Activated CD8-positive, alpha-beta memory T cell treated with anti-CD3 and anti-CD28 coated beads, Interleukin-2, amount 50 U/mL, for 1 hour (primary cell): ENCODE measurements around the gene UBE2E1.

Experiments used
- DNase-seq: peaks from one replicate; pipeline ENCODE4 v3.0.0-alpha.2; 2020; ENCODE audit errors: extremely low read depth

The UBE2E1 gene

GRCh38 chr3:23820888-23821287, 15.1 kb downstream of the UBE2E1 start:
- DNase-seq, result no peak

GRCh38 chr3:23821858-23822257, 16.1 kb downstream of the UBE2E1 start:
- no peak for DNase-seq

DNA sequence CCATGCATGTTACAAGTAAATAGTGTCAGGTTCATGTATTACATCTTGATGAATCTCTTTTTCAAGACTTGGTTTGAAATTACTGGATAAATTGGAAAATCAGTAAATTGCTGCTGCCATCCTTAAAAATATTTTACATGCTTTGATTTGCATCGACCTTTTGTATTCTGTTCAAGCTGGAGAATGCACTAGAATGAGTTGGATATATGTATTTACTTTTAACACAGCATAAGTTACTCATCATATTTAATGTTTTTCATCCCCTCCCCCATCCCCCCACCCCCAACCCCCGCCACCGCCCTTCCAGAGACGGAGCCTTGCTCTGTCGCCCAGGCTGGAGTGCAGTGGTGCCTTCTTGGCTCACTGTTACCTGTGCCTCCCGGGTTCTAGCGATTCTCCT, 16.8 kb downstream of the UBE2E1 start:
- DNase-seq, result no peak

DNA sequence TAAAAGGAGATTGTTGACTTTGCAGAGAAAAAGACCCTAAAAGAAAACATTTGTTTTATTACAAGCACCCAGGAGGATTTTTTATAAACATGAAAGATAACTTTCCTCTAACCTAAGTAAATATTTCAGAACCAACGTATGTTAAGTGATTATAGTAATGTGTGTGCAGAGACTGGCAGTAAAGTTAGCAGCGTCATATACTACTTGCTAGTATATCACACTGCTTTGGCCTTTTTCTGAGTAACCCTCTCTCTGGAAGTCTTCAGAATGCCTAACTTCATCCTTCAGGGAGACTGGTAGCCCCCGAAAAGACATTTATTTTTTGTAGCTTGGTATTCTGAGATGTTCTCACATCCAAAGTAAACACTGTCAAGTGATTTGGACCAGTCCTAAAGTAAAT, 17.9 kb downstream of the UBE2E1 start:
- no peak for DNase-seq

DNA sequence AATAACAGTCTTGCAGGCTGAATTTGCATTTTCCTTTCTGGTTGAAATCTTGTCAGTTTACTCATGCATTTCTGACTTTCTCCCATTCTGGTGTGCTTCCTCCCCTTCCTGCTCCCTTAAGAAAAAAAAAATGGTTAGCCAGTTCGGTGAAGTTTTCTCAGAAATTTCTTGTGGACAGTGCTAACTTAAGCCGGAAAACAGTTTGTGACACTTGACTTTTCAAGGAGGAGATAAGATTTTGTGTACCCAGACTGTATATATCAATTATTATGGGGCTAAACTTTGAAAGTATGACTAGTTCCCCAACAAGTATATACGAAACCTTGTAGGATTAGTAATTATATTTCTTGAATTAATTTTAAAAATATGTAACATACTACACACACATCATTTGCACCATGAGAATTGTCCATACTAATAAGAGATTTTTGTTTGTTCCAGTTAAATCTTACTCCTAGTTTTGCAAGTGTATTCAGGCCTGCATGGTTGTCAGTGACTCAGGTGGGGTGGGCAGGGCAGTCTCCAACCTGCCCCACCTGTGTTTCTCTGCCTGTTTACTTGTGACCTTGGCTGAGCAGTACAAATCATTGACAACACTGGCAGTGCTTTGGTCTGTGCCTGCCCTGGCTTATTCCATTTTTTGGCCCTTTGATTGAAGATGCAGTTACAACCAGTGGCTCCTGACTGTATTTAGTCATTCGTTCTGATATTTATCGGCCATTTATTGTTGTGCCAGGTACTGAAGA, 19.1 kb downstream of the UBE2E1 start:
- DNase-seq, result no peak

GRCh38 chr3:23825802-23826201, 20.0 kb downstream of the UBE2E1 start:
- DNase-seq, result no peak

DNA sequence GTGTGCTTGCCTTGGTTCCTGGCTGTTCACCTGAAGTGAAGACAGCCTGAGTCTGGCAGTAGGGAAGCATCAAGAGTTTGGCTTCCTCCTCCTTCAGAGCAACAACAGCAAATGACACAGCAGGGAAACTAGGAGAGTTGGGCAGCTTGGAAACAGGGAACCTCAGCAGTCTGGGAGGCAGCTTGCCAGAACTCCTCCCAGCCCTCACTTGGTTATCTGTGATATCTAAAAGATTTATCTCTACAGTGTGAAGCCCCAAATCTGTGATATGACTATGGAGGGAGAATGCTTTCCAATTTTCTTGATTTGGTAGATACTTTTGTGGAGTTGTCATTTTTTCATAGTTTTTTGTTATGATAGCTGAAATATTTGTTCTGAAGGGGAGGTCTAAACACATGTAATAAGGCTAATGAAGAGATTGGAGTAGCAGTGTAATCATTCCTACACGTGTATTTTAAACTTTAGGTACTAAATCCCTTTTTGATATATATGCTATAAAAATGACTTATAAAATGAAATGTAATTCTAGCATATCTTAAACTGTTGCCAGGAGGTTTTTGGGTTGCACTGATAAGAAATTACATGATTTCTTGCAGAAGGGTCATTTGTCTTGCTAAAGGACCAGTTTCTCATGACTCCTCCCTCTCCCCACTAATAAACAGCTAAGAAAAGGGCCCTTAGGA, 20.8 kb downstream of the UBE2E1 start:
- no peak for DNase-seq

GRCh38 chr3:23829242-23829934, 23.6 kb downstream of the UBE2E1 start:
- no peak for DNase-seq

DNA sequence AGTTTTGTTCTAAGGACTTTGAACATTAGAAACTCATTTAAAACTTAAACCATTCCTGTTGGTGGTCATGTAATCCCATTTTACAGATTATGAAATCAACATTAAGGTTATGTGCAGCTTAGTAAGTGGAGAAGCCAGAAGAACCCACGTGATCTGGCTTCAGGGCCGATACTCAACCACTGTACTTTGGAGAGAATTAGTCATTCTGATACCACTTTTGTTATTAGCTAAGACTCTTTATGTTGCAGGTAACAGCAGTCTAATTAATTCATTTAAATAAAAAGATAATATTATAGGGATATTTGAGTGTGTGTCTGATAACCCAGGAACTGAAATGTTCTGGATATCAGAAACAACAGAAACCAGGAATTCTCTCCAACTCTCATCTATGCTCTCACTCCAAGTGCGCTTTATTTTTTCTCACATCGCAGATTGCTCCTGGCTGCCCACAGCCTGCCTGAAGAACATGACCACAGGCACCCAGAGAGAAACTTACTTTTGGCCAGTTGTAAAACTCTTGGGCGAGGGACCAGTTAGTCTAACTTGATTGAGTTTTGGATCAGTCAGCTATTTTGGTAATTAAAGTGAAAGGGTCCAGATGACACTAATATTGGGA, 25.2 kb downstream of the UBE2E1 start:
- DNase-seq, result no peak

DNA sequence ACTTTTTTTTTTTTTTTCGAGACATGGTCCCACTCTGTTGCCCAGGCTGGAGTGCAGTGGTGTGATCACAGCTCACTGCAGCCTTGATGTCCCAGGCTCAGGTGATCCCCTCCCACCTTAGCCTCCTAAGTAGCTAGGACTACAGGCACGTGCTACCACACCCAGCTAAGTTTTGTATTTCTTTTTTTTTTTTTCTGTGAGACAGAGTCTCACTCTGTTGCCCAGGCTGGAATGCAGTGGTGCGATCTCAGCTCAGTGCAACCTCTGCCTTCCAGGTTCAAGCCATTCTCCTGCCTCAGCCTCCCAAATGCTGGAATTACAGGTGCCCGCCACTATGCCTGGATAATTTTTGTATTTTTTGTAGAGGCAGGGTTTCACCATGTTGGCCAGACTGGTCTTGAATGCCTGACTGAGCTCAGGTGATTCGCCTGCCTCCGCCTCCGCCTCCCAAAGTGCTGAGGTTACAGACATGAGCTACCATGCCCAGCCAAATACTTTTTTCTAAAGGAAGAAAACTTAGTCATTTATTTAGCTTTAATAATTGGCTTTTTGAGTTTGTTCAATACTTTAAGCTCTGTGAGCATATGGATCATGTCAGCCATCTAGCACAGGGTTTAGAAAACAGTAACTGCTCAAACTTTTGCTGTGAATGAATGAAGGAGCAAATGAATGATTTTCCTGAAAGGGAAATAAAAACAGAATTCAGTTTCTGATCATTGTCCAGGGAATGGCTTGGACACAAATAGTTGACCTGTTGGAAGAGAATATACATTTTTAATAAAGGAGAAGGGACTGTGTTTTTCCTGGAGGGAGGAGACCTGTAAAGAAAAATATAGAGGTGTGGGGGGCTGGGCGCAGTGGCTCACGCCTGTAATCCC, 26.0 kb downstream of the UBE2E1 start:
- DNase-seq, result no peak

- no peak for DNase-seq
These were observed 26.8 kb downstream of the UBE2E1 start for GRCh38 chr3:23832523-23832922.

DNA sequence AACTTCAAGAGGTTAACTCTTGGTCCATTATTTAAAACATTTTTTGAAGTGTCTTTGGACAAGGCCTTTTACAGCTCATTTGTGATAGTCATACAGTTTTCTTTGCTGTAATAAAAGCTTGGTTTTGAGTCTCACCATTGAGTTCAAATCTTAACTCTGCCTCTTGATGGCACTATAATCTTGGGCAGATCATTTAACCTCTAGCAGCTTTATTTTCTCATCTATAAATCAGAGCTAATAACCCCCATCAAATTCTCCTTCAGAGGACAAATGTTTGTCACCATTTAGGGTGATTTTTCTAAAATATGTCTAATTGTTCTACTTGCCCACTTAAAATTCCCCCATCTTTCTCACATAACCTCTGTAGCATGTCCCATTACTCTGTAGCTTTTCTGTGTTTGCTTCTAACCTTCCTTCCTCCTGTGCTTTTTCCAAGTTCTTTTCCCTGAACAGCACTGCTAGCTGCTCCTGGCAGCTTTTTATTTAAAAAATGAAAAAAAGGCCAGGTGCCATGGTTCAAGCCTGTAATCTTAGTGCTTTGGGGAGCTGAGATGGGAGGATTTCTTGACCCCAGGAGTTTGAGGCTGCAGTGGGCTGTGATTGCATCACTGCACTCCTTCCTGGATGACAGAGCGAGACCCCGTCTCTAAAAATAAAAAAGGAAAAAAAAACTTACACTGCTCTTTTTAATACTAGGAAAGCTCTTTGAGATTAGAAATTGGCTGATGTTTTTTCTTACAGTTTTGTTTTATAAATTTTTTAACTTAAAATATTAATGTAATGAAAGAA, 28.5 kb downstream of the UBE2E1 start:
- DNase-seq, result no peak

GRCh38 chr3:23835087-23835486, 29.3 kb downstream of the UBE2E1 start:
- DNase-seq, result no peak

DNA sequence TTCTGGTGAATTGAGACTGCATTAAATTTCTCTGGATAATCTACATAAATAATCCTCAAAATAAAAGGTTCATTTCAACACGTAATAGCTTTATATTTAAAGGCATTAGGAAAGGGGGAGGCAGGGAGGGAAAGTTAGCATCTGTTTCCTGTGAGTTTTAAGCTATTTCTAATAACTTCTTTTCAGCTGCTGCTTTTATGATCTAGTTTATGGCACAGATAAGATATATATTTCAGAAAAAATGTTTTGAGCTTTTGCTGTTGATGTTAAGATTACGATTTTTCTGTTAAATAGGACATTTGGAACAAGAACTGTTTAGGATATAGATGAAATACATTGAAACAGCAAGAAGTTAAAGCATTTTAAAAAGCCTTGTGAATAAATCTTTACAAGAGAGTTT, 30.0 kb downstream of the UBE2E1 start:
- DNase-seq, result no peak

DNA sequence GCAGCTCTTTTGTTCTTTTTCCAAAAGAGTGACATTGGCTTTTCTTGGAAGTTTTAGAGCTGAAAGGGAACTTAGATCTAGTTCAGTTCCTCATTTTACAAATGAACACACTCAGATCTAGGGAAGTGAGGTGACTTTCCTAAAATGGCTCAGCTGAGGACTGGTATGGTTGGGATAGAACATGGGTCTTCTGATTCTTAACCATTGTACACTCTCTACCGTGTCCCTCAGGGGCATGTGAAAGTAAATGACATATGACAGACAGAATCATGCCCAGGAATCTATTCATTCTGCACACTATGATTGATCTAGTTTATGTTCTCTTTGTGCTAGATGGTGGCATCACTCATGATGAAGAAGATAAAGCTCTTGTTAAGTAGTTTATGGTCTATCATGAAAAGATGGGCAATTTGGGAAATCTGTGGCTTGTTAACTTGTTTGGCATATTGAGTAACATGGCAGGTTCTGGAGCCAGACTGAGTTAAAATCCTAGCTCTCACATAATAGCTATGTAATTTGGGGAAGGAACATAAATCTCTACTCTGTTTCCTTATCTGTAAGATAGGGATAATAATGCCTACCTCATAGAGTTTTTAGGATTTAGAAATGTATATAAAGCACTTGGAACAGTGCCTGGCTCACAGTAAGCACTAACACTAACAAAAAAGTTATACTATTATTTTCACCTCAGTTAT, 30.9 kb downstream of the UBE2E1 start:
- no peak for DNase-seq

GRCh38 chr3:23837286-23837685, 31.5 kb downstream of the UBE2E1 start:
- DNase-seq, result no peak

DNA sequence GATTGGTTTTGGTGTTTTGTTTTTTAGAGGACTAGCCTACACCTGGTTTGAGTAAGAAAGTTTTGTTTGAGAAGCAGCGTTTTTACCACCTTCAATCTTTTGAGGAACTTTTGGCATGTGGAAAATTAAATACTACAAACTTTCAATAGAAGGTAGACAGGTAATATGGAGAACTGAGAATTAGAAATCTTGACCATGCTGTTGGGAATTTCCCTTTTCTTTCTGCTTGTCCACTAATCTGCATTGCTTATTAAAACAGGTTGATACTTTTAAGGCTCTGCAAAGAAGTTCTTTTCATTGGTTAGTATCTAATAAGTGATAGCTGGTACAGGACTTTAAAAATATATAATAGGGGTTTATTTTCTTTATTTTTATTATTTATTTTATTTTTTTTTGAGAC, 31.9 kb downstream of the UBE2E1 start:
- no peak for DNase-seq

DNA sequence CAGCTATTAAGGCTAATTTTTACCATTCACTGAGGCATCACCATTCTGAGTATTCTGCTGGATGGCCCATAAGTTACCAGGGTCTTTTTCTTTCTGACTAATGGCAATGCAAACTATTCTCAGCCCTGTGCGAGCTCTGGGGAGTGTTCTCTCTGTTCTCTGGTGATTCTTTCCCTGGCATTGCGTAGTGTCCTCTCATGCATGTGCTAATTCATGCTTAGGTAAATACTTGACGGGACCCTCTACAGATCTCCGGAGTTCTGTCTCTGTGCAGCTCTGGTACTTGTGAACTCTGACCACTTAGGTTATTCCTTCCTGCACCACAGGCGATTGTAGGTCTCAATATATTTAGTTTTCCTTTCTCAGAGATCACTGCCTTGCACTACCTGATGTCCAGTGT, 34.8 kb downstream of the UBE2E1 start:
- DNase-seq, result no peak

- DNase-seq, result no peak
These were observed 38.1 kb downstream of the UBE2E1 start for GRCh38 chr3:23843869-23844268.
